OCI-LY7 (cell line): ENCODE data around the gene HIVEP3.

ENCODE experiments used
- CTCF ChIP-seq: fragments of 200-600 bp; sonication (generic); conservative IDR thresholded peaks from 2 replicates; pipeline ENCODE4 v1.5.1; 2014; ENCODE audit warnings: mild to moderate bottlenecking, antibody characterized with exemption, low read length, moderate library complexity, mixed read lengths
- EZH2phosphoT487 ChIP-seq: fragments of 200-600 bp; sonication (generic); IDR thresholded peaks from 2 replicates; pipeline ENCODE4 v1.6.1; 2018; ENCODE audit warnings: low read depth, borderline replicate concordance, mild to moderate bottlenecking, mixed run types, antibody characterized with exemption, low read length, moderate library complexity, mixed read lengths

- TF ChIP-seq CTCF = no peak
- no peak for TF ChIP-seq EZH2phosphoT487
These were observed 153.6 kb downstream of the HIVEP3 start for GRCh38 chr1:41765152-41765551.
